IMR-90 (cell line): Measurements from ENCODE around the gene MCFD2. TPM values are rescaled to one million over a fixed set of nuclear protein-coding genes. Genes with fewer than 3 reads are reported as not detected.

Source experiments
- ATAC-seq: fragments of 200-7000 bp; cut with Tn5 transposase; 2 replicates; pipeline ENCODE4 v1.9.1; 2020; ENCODE audit warnings: low read depth, mild to moderate bottlenecking, moderate library complexity
- BruUV-seq: library from RNA; stranded (reverse); fragments of 400-500 nt; replicated peaks from 2 replicates; lab custom pipeline; 2021; lab: Mats Ljungman, UMichigan
- CTCF ChIA-PET: fragments of 300-600 bp; formaldehyde crosslinking; extraction: SDS; loops from one replicate; lab custom pipeline; 2021; ENCODE audit warnings: antibody characterized with exemption; lab: Yijun Ruan, JAX
- POLR2A ChIA-PET: fragments of 300-600 bp; sonication (Branson Sonifier 250); formaldehyde crosslinking; loops from one replicate; lab custom pipeline; 2022; ENCODE audit warnings: antibody characterized with exemption; ENCODE audit not compliant: unreplicated experiment; lab: Charles Lee
- DNase-seq: peaks from one replicate; pipeline ENCODE4 v3.0.0; 2013
- H2AFZ ChIP-seq: replicated peaks from 2 replicates; pipeline ENCODE3; 2013; ENCODE audit warnings: low read length, mild to moderate bottlenecking; ENCODE audit not compliant: poor library complexity
- H2AK5ac ChIP-seq: 2 replicates; pipeline ENCODE4 v1.6.1; 2013; ENCODE audit warnings: low read depth, low read length, inconsistent platforms
- H2AK9ac ChIP-seq: replicated peaks from 2 replicates; pipeline ENCODE3; 2013; ENCODE audit warnings: mild to moderate bottlenecking, low read depth, low read length, moderate library complexity; ENCODE audit not compliant: poor library complexity
- H2BK120ac ChIP-seq: 2 replicates; pipeline ENCODE4 v1.6.1; 2013; ENCODE audit warnings: low read depth, low read length, inconsistent platforms
- H2BK15ac ChIP-seq: 3 replicates; pipeline ENCODE4 v1.6.1; 2013; ENCODE audit warnings: low read depth, low read length, inconsistent platforms
- H2BK20ac ChIP-seq: 2 replicates; pipeline ENCODE4 v1.6.1; 2013; ENCODE audit warnings: low read depth, mild to moderate bottlenecking, inconsistent platforms, low read length, moderate library complexity
- H2BK5ac ChIP-seq: 2 replicates; pipeline ENCODE4 v1.6.1; 2013; ENCODE audit warnings: mild to moderate bottlenecking, low read depth, low read length, inconsistent platforms; ENCODE audit not compliant: poor library complexity, severe bottlenecking
- H3K14ac ChIP-seq: replicated peaks from 2 replicates; pipeline ENCODE4 v1.6.1; 2013; ENCODE audit warnings: low read depth, low read length, inconsistent platforms
- H3K18ac ChIP-seq: 2 replicates; pipeline ENCODE4 v1.6.1; 2013; ENCODE audit warnings: low read depth, low read length, control low read depth
- H3K23ac ChIP-seq: 2 replicates; pipeline ENCODE4 v1.6.1; 2013; ENCODE audit warnings: low read depth, low read length, inconsistent platforms
- H3K27ac ChIP-seq: 2 replicates; pipeline ENCODE4 v1.5.1; 2013; ENCODE audit warnings: mild to moderate bottlenecking, control low read depth, low read length; ENCODE audit not compliant: insufficient read depth
- H3K27me3 ChIP-seq: 2 replicates; pipeline ENCODE4 v1.6.1; 2013; ENCODE audit warnings: low read length; ENCODE audit not compliant: control insufficient read depth, insufficient read depth
- H3K36me3 ChIP-seq: 2 replicates; pipeline ENCODE4 v1.6.1; 2013; ENCODE audit warnings: low read length, mixed read lengths; ENCODE audit not compliant: control insufficient read depth, insufficient read depth
- H3K4ac ChIP-seq: 2 replicates; pipeline ENCODE4 v1.6.1; 2013; ENCODE audit warnings: low read depth, low read length, inconsistent platforms
- H3K4me1 ChIP-seq: 2 replicates; pipeline ENCODE4 v1.6.1; 2013; ENCODE audit warnings: low read length, mixed read lengths; ENCODE audit not compliant: control insufficient read depth, insufficient read depth
- H3K4me2 ChIP-seq: 2 replicates; pipeline ENCODE4 v1.6.1; 2013; ENCODE audit warnings: low read depth, mild to moderate bottlenecking, control low read depth, low read length, moderate library complexity
- H3K4me3 ChIP-seq: 2 replicates; pipeline ENCODE4 v1.5.1; 2013; ENCODE audit warnings: low read depth, mild to moderate bottlenecking, control low read depth, low read length, moderate library complexity; ENCODE audit not compliant: insufficient read depth
- H3K56ac ChIP-seq: 2 replicates; pipeline ENCODE4 v1.6.1; 2013; ENCODE audit warnings: low read length, inconsistent platforms; ENCODE audit not compliant: insufficient read depth; ENCODE audit errors: extremely low read depth
- H3K79me1 ChIP-seq, 2 experiments: 2 replicates each; pipeline ENCODE4 v1.6.1; 2013; ENCODE audit warnings: low read length in 2 of 2, inconsistent platforms in 1 of 2, low read depth in 1 of 2
- H3K9ac ChIP-seq: 2 replicates; pipeline ENCODE4 v1.6.1; 2013; ENCODE audit warnings: low read depth, low read length, control low read depth
- H3K9me1 ChIP-seq: 2 replicates; pipeline ENCODE4 v1.6.1; 2013; ENCODE audit warnings: low read length, inconsistent platforms; ENCODE audit not compliant: insufficient read depth
- H3K9me3 ChIP-seq: 2 replicates; pipeline ENCODE4 v1.6.1; 2013; ENCODE audit warnings: low read length; ENCODE audit not compliant: control insufficient read depth, insufficient read depth
- H4K20me1 ChIP-seq: 2 replicates; pipeline ENCODE4 v1.6.1; 2013; ENCODE audit warnings: low read length, inconsistent platforms; ENCODE audit not compliant: insufficient read depth
- H4K5ac ChIP-seq: 2 replicates; pipeline ENCODE4 v1.6.1; 2013; ENCODE audit warnings: mild to moderate bottlenecking, low read depth, low read length, control low read depth
- H4K8ac ChIP-seq, 2 experiments: 2 replicates each; pipeline ENCODE4 v1.6.1; 2013; ENCODE audit warnings: low read depth in 2 of 2, low read length in 2 of 2, control low read depth in 1 of 2, inconsistent platforms in 1 of 2
- H4K91ac ChIP-seq: 2 replicates; pipeline ENCODE4 v1.6.1; 2013; ENCODE audit warnings: low read depth, low read length, inconsistent platforms; ENCODE audit not compliant: insufficient read depth
- BHLHE40 ChIP-seq: fragments of 150-350 bp; IDR thresholded peaks from 2 replicates; pipeline ENCODE4 v1.6.1; 2016; ENCODE audit warnings: mild to moderate bottlenecking, low read depth, low read length
- CEBPB ChIP-seq: IDR thresholded peaks from 2 replicates; pipeline ENCODE4 v1.6.1; 2012; ENCODE audit warnings: low read depth, low read length, improper control_type of control experiment
- CHD1 ChIP-seq: IDR thresholded peaks from 2 replicates; pipeline ENCODE4 v1.6.1; 2012; ENCODE audit warnings: low read depth, low read length, improper control_type of control experiment
- ELK1 ChIP-seq: fragments of 150-350 bp; IDR thresholded peaks from 2 replicates; pipeline ENCODE4 v1.6.1; 2016; ENCODE audit warnings: low read depth, mild to moderate bottlenecking, low read length, moderate library complexity, borderline replicate concordance
- FOS ChIP-seq: fragments of 150-350 bp; IDR thresholded peaks from 2 replicates; pipeline ENCODE4 v1.6.1; 2016; ENCODE audit warnings: low read depth, low read length
- MAFK ChIP-seq: IDR thresholded peaks from 2 replicates; pipeline ENCODE4 v1.6.1; 2012; ENCODE audit warnings: low read depth, low read length, improper control_type of control experiment
- MAZ ChIP-seq: IDR thresholded peaks from 2 replicates; pipeline ENCODE4 v1.6.1; 2012; ENCODE audit warnings: low read depth, mild to moderate bottlenecking, low read length, improper control_type of control experiment, moderate library complexity, borderline replicate concordance
- MXI1 ChIP-seq: IDR thresholded peaks from 2 replicates; pipeline ENCODE4 v1.6.1; 2012; ENCODE audit warnings: low read depth, mild to moderate bottlenecking, low read length, moderate library complexity, borderline replicate concordance
- POLR2A ChIP-seq: IDR thresholded peaks from 2 replicates; pipeline ENCODE4 v1.6.1; 2012; ENCODE audit warnings: mild to moderate bottlenecking, low read depth, low read length
- RAD21 ChIP-seq: IDR thresholded peaks from 2 replicates; pipeline ENCODE4 v1.6.1; 2012; ENCODE audit warnings: low read length, improper control_type of control experiment
- RFX5 ChIP-seq: IDR thresholded peaks from 2 replicates; pipeline ENCODE4 v1.8.0; 2012; ENCODE audit warnings: low read depth, mild to moderate bottlenecking, low read length, moderate library complexity
- SMC3 ChIP-seq: fragments of 150-350 bp; IDR thresholded peaks from 2 replicates; pipeline ENCODE4 v1.6.1; 2016; ENCODE audit warnings: low read depth, mild to moderate bottlenecking, antibody characterized with exemption, low read length, moderate library complexity
- WGBS, 2 experiments: methylation state at CpG; one replicate each; pipeline versions ENCODE4 v1.1.5 to v1.1.7; 2013; ENCODE audit warnings: missing lambda C conversion rate in 2 of 2; ENCODE audit not compliant: insufficient read length in 1 of 2; ENCODE audit errors: extremely low coverage in 2 of 2; 5-methylcytosine and 5-hydroxymethylcytosine counted together
- dilution Hi-C: fragments of 300-500 bp; cut with HindIII; formaldehyde crosslinking; loops from one replicate; pipeline ENCODE4 v1.14.3; 2018; ENCODE audit warnings: low sequenced_read_pairs; ENCODE audit not compliant: unreplicated experiment
- in situ Hi-C: fragments of 300-500 bp; cut with MboI; formaldehyde crosslinking; loops from 3 replicates; pipeline ENCODE4 v1.14.3; 2019; ENCODE audit warnings: low sequenced_read_pairs, inconsistent platforms, mixed read lengths
- intact Hi-C: fragments of 100-400 bp; cut with micrococcal nuclease; formaldehyde crosslinking; loops from 2 replicates; pipeline ENCODE4 v1.10.0; 2022
- polyA plus RNA-seq, 3 experiments: library from polyadenylated mRNA; depleted of rRNA; stranded (reverse); fragments of >200 nt; gene quantifications; 2 replicates each; pipeline ENCODE4 v1.2.3, GENCODE V29; 2012; ENCODE audit warnings: low replicate concordance in 1 of 3
- total RNA-seq: library from RNA; depleted of rRNA; stranded (reverse); fragments of >200 nt; gene quantifications from 2 replicates; pipeline ENCODE4 v1.2.3, GENCODE V29; 2012
- TF ChIP-seq, protein P1 (sequence below): conservative IDR thresholded peaks from 2 replicates; pipeline ENCODE4 v1.5.1; 2012; ENCODE audit warnings: mild to moderate bottlenecking, low read depth, low read length, improper control_type of control experiment
- TF ChIP-seq, protein P2 (sequence below): fragments of 150-350 bp; IDR thresholded peaks from 2 replicates; pipeline ENCODE4 v1.6.1; 2017; ENCODE audit warnings: mild to moderate bottlenecking, antibody characterized with exemption, low read length, low read depth

MCFD2 gene
- total and polyA plus RNA-seq, 2 of the 4 experiments (the other 2 are of a cell fraction), result 145 to 177 TPM

GRCh38 chr2:46887028-46887885, 28.3 kb downstream of the MCFD2 start:
- peak overlapping the region; percentile 78 for H2BK15ac ChIP-seq
- H4K91ac ChIP-seq, result peak overlapping the region; percentile 90
- peak overlapping the region; percentile 58; the same call in 1 of the 2 replicates for H3K23ac ChIP-seq
- no peaks in the 10 kb centered on the region; the same call in 1 of the 2 replicates for H3K9me3 ChIP-seq
- H3K56ac ChIP-seq, result peak overlapping the region; percentile 46; the same call in 1 of the 2 replicates
- peak overlapping the region; percentile 79 for H2AK5ac ChIP-seq
- H3K14ac ChIP-seq, result peak overlapping the region; percentile 94
- intact Hi-C loops (no loop called here), dilution Hi-C loops (no loop called here), in situ Hi-C loops (no loop called here)
- H2AK9ac ChIP-seq, result peak overlapping the region; percentile 43
- H2BK20ac ChIP-seq, result peak overlapping the region; percentile 99
- H3K4me2 ChIP-seq, result no peak overlapping the region
- DNase-seq (peak; percentile 60), ATAC-seq (peak; percentile 25; the same call in 1 of the 2 replicates)
- POLR2A ChIA-PET, result no interaction called here
- H3K4ac ChIP-seq, result peak overlapping the region; percentile 97
- no peaks in the 10 kb centered on the region for H3K27me3 ChIP-seq
- no peaks in the 10 kb centered on the region for H3K36me3 ChIP-seq
- H2AFZ ChIP-seq, result peak overlapping the region; percentile 11
- no peak overlapping the region for H3K4me3 ChIP-seq
- peak overlapping the region; percentile 97 for H4K5ac ChIP-seq
- peaks cover 32% of the 10 kb centered on the region for H3K4me1 ChIP-seq
- no TSS peak for BruUV-seq
- peak overlapping the region; percentile 32; the same call in 1 of the 2 replicates for H3K9ac ChIP-seq
- WGBS, 2 experiments, result no CpG with 5 or more reads among the region's 2 CpGs
- peaks cover 8 to 48% of the 10 kb centered on the region in 2 experiments; a peak in 3 of 4 replicates for H3K79me1 ChIP-seq
- H2BK120ac ChIP-seq, result peak overlapping the region; percentile 90
- peak overlapping the region; percentile 96 for H3K18ac ChIP-seq
- H4K20me1 ChIP-seq, result no peaks in the 10 kb centered on the region
- peaks cover 17% of the 10 kb centered on the region for H3K9me1 ChIP-seq
- CTCF ChIA-PET, result interaction anchor here (0.6 to 1.7 kb wide), 3 partner anchors 13 to 233 kb away, joined by 3 to 5 read pairs (median 4); no protein-coding TSS in a partner anchor
- H3K27ac ChIP-seq, result peak overlapping the region; percentile 92
- peak overlapping the region; percentile 65 to 96 for H4K8ac ChIP-seq
- H2BK5ac ChIP-seq, result peak overlapping the region; percentile 85
- no peak for TF ChIP-seq SMC3
- TF ChIP-seq MXI1, result no peak
- no peak for TF ChIP-seq RAD21
- TF ChIP-seq, protein P1, sequence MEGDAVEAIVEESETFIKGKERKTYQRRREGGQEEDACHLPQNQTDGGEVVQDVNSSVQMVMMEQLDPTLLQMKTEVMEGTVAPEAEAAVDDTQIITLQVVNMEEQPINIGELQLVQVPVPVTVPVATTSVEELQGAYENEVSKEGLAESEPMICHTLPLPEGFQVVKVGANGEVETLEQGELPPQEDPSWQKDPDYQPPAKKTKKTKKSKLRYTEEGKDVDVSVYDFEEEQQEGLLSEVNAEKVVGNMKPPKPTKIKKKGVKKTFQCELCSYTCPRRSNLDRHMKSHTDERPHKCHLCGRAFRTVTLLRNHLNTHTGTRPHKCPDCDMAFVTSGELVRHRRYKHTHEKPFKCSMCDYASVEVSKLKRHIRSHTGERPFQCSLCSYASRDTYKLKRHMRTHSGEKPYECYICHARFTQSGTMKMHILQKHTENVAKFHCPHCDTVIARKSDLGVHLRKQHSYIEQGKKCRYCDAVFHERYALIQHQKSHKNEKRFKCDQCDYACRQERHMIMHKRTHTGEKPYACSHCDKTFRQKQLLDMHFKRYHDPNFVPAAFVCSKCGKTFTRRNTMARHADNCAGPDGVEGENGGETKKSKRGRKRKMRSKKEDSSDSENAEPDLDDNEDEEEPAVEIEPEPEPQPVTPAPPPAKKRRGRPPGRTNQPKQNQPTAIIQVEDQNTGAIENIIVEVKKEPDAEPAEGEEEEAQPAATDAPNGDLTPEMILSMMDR, result no peak
- TF ChIP-seq MAZ, result no peak
- TF ChIP-seq CHD1, result no peak
- no peak for TF ChIP-seq RFX5
- no peak for TF ChIP-seq CEBPB
- TF ChIP-seq MAFK, result no peak
- TF ChIP-seq POLR2A, result no peak
- TF ChIP-seq, protein P2, sequence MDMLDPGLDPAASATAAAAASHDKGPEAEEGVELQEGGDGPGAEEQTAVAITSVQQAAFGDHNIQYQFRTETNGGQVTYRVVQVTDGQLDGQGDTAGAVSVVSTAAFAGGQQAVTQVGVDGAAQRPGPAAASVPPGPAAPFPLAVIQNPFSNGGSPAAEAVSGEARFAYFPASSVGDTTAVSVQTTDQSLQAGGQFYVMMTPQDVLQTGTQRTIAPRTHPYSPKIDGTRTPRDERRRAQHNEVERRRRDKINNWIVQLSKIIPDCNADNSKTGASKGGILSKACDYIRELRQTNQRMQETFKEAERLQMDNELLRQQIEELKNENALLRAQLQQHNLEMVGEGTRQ, result no peak
- no peak for TF ChIP-seq BHLHE40
- TF ChIP-seq ELK1, result no peak
- no peak for TF ChIP-seq FOS
